HL-60 (cell line): ENCODE data around the gene PLK1.

ENCODE experiments used
- DNase-seq, 2 experiments: peaks; one replicate each; pipeline ENCODE4 v3.0.0-alpha.2; 2010 to 2020; ENCODE audit warnings: low read depth in 1 of 2, low spot score in 1 of 2
- H3K27ac ChIP-seq: fragments of 250-450 bp; sonication (Bioruptor Pico); replicated peaks from 2 replicates; pipeline ENCODE4 v1.5.1; 2020; ENCODE audit warnings: mild to moderate bottlenecking, moderate library complexity
- H3K27me3 ChIP-seq: fragments of 250-450 bp; sonication (Bioruptor Pico); 2 replicates; pipeline ENCODE4 v1.5.1; 2021; ENCODE audit warnings: mild to moderate bottlenecking, moderate library complexity; ENCODE audit not compliant: insufficient read depth, poor library complexity, severe bottlenecking
- H3K4me3 ChIP-seq: replicated peaks from 2 replicates; pipeline ENCODE4 v1.5.1; 2011; ENCODE audit warnings: mild to moderate bottlenecking, control low read depth, low read length; ENCODE audit not compliant: insufficient read depth
- GABPA ChIP-seq: IDR thresholded peaks from 2 replicates; pipeline ENCODE4 v1.6.1; 2012; ENCODE audit warnings: low read depth
- POLR2AphosphoS5 ChIP-seq: IDR thresholded peaks from 2 replicates; pipeline ENCODE4 v1.6.1; 2012; ENCODE audit warnings: low read depth
- SPI1 ChIP-seq: IDR thresholded peaks from 2 replicates; pipeline ENCODE4 v1.6.1; 2012; ENCODE audit warnings: low read depth, mild to moderate bottlenecking, borderline replicate concordance
- TF ChIP-seq, protein P1 (sequence below): IDR thresholded peaks from one replicate; pipeline ENCODE4 v1.5.1; 2011; ENCODE audit warnings: low read length, control low read depth, inconsistent platforms; ENCODE audit not compliant: insufficient read depth
- TF ChIP-seq, protein P2 (sequence below): IDR thresholded peaks from 2 replicates; pipeline ENCODE4 v1.6.1; 2012; ENCODE audit warnings: low read depth; ENCODE audit not compliant: insufficient replicate concordance

Gene PLK1

DNA sequence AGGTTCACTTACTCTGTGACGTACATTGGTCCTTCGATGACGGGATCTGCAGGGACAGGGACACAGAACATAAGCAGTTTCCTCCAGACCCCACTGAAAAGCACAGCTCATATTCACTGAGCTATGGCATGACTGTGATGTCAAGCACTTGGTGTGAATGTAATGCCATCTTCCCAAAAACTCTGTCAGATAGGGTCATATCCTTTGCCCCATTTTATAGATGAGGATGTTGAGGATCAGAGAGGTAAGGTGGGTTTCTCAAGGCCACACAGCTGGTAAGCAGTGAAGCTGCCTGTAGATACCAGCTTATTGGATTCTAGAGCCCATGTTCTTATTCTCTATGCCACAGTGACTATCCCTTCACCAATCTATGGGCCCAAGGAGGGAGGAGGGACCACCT is 31.8 kb downstream of the PLK1 start:
- Histone ChIP-seq H3K4me3 (no peak overlapping the region), H3K27me3 (peaks cover 9% of the 10 kb centered on the region), H3K27ac (no peak overlapping the region)
- TF ChIP-seq SPI1, result no peak
- TF ChIP-seq, protein P1, sequence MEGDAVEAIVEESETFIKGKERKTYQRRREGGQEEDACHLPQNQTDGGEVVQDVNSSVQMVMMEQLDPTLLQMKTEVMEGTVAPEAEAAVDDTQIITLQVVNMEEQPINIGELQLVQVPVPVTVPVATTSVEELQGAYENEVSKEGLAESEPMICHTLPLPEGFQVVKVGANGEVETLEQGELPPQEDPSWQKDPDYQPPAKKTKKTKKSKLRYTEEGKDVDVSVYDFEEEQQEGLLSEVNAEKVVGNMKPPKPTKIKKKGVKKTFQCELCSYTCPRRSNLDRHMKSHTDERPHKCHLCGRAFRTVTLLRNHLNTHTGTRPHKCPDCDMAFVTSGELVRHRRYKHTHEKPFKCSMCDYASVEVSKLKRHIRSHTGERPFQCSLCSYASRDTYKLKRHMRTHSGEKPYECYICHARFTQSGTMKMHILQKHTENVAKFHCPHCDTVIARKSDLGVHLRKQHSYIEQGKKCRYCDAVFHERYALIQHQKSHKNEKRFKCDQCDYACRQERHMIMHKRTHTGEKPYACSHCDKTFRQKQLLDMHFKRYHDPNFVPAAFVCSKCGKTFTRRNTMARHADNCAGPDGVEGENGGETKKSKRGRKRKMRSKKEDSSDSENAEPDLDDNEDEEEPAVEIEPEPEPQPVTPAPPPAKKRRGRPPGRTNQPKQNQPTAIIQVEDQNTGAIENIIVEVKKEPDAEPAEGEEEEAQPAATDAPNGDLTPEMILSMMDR, result no peak
- TF ChIP-seq, protein P2, sequence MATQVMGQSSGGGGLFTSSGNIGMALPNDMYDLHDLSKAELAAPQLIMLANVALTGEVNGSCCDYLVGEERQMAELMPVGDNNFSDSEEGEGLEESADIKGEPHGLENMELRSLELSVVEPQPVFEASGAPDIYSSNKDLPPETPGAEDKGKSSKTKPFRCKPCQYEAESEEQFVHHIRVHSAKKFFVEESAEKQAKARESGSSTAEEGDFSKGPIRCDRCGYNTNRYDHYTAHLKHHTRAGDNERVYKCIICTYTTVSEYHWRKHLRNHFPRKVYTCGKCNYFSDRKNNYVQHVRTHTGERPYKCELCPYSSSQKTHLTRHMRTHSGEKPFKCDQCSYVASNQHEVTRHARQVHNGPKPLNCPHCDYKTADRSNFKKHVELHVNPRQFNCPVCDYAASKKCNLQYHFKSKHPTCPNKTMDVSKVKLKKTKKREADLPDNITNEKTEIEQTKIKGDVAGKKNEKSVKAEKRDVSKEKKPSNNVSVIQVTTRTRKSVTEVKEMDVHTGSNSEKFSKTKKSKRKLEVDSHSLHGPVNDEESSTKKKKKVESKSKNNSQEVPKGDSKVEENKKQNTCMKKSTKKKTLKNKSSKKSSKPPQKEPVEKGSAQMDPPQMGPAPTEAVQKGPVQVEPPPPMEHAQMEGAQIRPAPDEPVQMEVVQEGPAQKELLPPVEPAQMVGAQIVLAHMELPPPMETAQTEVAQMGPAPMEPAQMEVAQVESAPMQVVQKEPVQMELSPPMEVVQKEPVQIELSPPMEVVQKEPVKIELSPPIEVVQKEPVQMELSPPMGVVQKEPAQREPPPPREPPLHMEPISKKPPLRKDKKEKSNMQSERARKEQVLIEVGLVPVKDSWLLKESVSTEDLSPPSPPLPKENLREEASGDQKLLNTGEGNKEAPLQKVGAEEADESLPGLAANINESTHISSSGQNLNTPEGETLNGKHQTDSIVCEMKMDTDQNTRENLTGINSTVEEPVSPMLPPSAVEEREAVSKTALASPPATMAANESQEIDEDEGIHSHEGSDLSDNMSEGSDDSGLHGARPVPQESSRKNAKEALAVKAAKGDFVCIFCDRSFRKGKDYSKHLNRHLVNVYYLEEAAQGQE, result no peak
- no peak for TF ChIP-seq GABPA
- no peak for TF ChIP-seq POLR2AphosphoS5
- no peak for DNase-seq

DNA sequence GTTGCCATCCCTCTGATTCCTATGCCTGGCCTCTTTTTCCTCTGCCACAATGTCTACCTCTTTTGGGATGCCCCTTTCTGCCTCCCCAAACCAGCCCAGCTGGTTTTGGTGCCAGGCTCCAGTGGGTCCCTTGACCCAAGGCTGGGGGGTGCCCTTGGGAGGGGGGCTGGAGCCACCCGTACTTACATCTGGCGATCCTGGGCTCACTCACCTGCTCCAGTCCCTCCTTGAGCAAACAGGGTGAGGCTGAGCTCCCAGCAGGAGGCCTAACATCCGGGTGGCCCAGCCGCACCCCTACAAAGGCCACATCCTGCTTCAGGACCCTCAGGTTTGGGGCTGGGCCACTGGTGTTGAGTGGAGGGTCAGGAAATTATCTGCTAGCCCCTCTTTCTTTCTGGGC is 33.1 kb downstream of the PLK1 start:
- no peak overlapping the region for H3K4me3 ChIP-seq
- TF ChIP-seq POLR2AphosphoS5, result no peak
- TF ChIP-seq, protein P2, result no peak
- TF ChIP-seq, protein P1, result no peak
- no peak for TF ChIP-seq GABPA
- no peak for TF ChIP-seq SPI1
- no peak for DNase-seq

DNA sequence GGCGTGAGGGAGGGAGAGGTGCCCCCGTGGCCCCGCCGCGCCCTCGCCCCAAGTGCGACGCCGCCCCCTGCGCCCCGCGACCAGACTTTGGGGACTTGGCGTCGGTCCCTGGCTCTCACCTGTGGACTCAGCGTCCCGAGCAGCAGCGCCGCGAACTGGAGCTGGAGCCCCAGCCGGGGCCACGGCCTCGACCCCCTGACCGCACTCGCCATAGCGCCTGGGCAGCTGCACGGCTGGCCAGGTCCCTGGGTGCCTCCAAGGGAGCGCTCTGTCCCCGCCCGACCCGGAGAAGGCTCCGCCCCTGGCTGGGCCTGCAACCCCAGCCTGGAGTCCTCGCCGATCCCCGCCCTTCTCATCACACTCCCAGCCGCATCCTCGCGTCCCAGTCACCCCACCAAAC is 34.3 kb downstream of the PLK1 start, which contains the start of gene ERN2:
Gene ERN2, minus strand, starts transcription at position 247 of the 400 bp plus-strand sequence. Its CDS starts 35 bp downstream, at position 212.
- no peak for DNase-seq
- no peak within 1 kb of the TSS for H3K4me3 ChIP-seq
- TF ChIP-seq, protein P1, result no peak
- TF ChIP-seq GABPA (no peak), SPI1 (no peak), POLR2AphosphoS5 (no peak)
- TF ChIP-seq, protein P2, result no peak
- H3K27ac ChIP-seq, result no peak within 1 kb of the TSS
- peaks cover 15% of the 10 kb centered on the region for H3K27me3 ChIP-seq

More for the DNA sequence above, 33.1 kb downstream of the PLK1 start:
- Histone ChIP-seq H3K27ac (no peak overlapping the region), H3K27me3 (peaks cover 15% of the 10 kb centered on the region)
